ENCODE measurements around the gene ULBP1.
"Not testable (repeated sequence)": the region's sequence is repeated elsewhere in the genome, so short reads cannot be mapped to it uniquely, and the experiment has no call there.

ULBP1 gene

DNA sequence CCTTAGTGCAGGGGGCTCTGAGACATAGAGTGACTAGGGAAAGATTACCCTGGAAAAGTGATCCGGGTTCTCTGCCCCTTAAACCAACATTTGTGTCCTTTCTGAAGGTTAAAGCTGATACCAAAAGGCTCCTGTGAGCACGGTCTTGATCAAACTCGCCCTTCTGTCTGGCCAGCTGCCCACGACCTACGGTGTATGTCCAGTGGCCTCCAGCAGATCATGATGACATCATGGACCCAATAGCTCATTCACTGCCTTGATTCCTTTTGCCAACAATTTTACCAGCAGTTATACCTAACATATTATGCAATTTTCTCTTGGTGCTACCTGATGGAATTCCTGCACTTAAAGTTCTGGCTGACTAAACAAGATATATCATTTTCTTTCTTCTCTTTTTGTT, 15.1 kb upstream of the ULBP1 start:
- in situ Hi-C loops (cut with MboI; ENCODE audit: low sequenced_read_pairs), result loop anchor here (25.0 kb wide), 1 partner anchor 864 kb away; no protein-coding TSS in a partner anchor

DNA sequence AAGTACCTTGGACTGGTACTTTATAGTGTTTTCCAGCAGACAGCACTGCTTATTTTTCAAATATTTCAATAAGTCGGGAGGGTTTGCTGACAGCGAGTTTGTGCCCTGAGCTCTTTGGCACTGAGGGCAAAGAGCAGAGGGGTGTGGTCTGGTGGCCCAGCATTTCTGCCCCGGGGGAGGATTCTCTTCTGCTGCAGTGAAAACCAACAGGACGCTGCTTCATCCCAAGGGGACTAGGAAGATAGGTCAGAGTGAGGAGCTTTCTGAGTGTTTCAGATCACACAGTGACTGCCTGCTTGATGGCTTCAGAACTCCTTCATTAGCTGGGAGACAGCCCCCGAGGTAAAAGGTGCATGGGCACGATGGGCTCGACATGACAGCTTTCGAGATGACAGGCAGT, 13.3 kb upstream of the ULBP1 start:
- in situ Hi-C loops (cut with MboI; ENCODE audit: low sequenced_read_pairs), result no loop called here

DNA sequence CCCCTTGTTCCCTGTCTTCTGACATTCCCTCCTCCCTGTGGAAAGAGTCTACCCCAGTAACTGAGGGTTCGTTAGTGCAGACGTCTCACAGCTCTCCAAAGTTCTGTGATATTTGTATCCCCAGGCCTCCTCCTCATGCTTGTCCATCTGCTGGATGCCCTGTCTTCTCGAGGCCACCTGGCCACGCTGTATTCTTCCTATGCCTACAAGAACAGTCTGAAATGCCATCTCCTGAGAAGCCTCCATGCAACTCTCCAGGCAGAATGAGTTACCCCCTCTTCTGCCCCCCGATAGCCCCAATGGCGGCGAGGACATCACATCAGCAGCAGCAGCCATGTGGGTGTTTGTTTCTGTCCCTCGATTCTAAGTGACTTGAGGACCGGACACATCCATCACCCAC, 12.6 kb upstream of the ULBP1 start:
- in situ Hi-C loops (cut with MboI; ENCODE audit: low sequenced_read_pairs), result no loop called here

DNA sequence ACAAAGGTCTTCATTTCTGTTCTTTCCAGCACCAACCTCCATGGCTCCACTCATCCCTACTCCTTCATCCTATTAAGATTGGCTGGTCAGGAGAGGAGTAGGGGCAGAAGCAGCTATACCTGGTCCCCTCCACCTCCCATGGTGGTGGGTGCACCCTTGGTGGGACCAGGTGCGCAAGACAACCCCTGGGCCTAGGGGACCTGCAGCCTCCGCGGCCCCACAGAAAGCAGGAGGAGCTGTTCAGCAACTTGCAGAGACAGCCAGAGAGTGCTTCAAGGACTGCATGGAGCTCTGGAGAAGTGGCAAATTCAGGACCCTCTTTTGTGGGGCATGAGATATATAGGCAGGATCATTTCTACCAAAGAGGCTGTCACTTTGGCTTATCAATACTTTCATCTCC, 12.1 kb upstream of the ULBP1 start:
- in situ Hi-C loops (cut with MboI; ENCODE audit: low sequenced_read_pairs), result no loop called here

DNA sequence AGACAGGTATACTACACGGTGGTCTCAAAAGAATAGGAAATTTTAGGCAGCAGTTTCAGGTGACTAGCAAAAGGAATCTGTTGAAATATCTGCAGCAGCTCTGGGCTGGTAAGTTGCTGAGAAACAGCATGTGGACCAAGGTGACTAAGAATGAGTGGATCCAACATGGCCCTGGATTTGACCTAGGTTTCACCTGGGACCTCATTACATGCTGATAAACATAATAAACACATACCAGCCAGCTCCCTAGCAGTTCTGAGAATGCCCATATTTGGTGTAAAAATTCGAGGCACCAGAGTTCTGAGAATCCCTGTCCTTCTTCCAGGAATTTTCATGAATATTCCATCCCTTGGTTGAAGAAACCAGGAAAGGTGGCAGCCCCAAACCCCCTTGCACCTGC, 10.4 kb upstream of the ULBP1 start:
- in situ Hi-C loops (cut with MboI; ENCODE audit: low sequenced_read_pairs), result not testable (repeated sequence)

DNA sequence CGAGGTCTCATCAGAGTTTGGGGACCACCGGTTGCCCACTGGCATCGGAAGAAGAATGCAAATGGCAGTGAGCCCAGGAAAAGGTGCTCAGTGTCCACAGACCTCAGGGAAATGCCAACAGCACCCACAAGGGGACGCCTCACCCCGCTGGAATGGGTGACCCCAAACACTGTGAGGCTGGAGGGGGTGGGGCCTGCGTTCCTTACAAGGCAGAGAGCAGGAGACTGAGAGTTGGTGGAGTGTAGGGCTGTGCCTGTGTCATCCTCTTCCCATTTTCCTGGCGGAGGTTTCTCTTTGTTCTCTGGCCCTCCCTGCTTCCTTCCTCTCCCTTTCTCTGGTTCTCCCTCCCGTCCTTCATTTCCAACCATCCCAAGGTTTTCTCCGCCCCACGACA, 9.8 kb upstream of the ULBP1 start:
- in situ Hi-C loops (cut with MboI; ENCODE audit: low sequenced_read_pairs), result not testable (repeated sequence)

DNA sequence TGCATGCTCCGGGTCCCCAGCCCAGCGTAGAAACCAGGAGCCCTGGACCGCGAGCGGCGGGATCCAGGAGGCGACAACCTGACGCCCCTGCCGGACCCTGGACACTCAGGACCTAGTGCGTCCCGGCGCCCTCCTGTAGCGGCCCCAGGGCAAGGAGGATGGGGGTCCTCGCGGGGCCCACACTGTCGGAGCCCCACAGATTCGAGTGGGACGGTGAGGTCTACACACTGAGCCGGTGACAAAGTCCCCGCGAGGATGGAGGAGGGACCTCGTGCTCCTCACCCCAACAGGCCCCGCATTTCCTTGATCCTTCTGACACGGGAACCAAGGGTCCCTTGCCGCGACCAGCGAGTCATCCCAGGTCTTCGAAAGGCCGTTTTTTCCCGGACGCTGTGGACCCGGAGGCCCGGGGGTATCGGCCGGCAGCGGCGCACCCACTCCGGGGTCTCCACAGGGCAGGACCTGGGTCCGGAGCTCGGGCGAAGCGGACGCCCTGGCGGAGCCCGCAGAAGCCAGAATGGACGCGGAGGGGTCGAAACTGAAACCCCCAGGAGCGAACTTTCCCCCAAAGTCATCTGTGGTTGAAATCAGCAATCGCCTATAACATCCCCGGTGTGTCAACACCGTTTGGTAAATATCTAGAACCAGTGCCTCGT, 9.3 kb upstream of the ULBP1 start:
- in situ Hi-C loops (cut with MboI; ENCODE audit: low sequenced_read_pairs), result not testable (repeated sequence)

DNA sequence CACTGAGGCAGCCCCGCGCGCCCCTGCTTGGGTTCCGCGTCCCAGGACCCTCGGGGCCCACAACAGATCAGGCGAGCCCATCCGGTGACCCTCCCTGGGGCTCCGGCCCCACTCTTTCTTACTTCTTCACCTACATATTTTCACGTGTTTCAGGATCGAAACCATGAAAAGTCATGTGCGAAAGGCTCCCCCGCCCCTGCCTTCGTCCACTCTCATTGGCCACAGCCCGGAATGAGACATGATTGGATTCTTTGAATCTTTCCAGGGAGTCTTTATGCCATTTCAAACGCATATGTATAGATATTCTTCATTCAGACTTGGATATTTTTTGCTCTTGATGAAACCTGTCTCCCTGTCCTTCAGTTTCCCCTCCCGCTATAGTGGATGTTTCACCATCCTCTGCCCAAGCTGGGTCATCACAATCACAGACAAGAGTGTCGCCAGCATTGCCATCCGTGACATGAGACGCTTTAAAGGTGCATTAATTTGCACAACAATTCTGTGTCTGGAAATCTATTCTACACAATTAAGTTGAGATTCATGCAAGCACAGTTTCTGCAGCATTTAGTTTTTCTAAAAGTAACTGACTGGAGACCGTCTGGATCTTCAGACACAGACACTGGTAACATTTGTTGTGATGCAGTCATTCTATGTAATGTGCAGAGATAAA, 8.6 kb upstream of the ULBP1 start:
- in situ Hi-C loops (cut with MboI; ENCODE audit: low sequenced_read_pairs), result not testable (repeated sequence)

GRCh38 chr6:149955654-149956317, 8.0 kb upstream of the ULBP1 start:
- in situ Hi-C loops (cut with MboI; ENCODE audit: low sequenced_read_pairs), result not testable (repeated sequence)

DNA sequence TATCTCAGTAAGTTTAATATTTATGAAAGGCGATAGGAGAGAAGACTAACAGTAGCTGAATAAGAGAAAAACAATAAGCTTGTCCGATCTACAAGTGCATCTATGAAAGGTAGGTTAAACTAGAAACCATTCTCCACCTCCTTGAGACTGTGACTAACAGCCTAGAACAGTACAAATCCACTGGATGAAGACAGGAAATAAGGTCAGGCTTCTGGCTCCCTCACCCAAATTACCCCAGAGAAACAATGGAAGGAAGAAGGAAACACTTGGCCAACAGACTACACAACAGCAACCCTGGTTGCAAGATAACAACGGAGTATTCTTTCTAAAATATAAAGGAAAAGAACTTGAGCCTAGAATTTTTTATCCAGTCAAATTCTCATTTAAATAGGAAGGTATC, 5.6 kb upstream of the ULBP1 start:
- in situ Hi-C loops (cut with MboI; ENCODE audit: low sequenced_read_pairs), result not testable (repeated sequence)

- in situ Hi-C loops (cut with MboI; ENCODE audit: low sequenced_read_pairs), result not testable (repeated sequence)
Measured at GRCh38 chr6:149959806-149960205, 3.9 kb upstream of the ULBP1 start.

DNA sequence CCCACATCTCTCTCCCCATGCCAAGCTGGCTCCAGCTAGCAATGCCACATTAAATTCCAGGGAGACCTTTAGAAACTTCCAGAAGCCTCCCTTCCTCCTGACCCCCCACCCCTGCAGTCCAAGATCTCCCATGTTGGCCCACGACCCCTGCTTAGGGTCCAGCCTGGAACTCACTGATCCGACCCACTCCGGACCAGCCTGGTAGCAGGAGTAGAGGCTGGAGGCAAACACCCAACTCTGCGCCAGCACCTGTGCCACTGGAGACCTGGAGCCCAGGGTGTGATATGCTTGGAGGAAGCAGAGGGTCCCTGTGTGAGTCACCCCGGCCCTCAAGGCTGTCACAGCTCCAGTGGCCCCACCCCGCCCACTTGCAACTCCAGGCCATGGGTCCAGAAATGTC, 3.3 kb upstream of the ULBP1 start:
- in situ Hi-C loops (cut with MboI; ENCODE audit: low sequenced_read_pairs), result no loop called here

GRCh38 chr6:149961728-149962425, 1.9 kb upstream of the ULBP1 start:
- in situ Hi-C loops (cut with MboI; ENCODE audit: low sequenced_read_pairs), result no loop called here

DNA sequence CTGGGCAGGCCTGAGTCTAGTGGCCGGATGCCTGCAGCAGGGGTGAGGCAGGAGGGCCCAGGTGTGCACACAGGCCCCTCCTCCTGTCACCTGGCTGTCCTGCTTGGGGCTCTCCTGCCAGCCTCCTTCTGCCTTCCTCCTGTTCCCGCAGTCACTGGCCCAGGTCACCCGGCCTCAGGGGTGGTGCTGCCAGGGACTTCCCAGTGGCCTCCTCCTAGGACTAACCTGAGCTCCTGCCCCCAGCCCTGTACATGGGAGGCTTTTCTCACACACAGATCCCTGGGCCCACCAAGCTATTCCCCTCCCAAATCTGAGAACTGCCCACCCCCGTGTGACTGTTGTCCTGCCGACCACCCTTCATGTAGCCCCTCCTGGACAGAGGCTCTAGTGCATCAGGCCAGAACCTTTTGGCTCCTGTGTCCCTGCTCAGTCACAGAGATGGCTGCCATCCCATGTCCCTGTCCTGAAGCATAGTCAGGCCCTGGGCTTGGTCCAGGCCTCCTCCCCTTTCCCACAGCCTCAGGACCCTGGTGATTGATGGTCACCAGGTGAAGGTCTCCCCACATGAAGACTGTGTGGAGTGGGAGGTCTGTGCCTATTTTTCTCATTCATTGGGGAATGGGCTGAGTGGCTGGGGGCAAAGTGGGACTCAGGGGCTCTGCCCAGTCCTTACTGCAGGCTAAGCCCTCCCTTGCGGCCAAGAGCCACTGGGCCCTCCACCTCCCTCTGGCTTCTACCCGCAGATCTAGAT, 1.1 kb upstream of the ULBP1 start:
- in situ Hi-C loops (cut with MboI; ENCODE audit: low sequenced_read_pairs), result no loop called here

- in situ Hi-C loops (cut with MboI; ENCODE audit: low sequenced_read_pairs), result no loop called here
Measured at GRCh38 chr6:149963212-149963461, 606 bp upstream of the ULBP1 start.

DNA sequence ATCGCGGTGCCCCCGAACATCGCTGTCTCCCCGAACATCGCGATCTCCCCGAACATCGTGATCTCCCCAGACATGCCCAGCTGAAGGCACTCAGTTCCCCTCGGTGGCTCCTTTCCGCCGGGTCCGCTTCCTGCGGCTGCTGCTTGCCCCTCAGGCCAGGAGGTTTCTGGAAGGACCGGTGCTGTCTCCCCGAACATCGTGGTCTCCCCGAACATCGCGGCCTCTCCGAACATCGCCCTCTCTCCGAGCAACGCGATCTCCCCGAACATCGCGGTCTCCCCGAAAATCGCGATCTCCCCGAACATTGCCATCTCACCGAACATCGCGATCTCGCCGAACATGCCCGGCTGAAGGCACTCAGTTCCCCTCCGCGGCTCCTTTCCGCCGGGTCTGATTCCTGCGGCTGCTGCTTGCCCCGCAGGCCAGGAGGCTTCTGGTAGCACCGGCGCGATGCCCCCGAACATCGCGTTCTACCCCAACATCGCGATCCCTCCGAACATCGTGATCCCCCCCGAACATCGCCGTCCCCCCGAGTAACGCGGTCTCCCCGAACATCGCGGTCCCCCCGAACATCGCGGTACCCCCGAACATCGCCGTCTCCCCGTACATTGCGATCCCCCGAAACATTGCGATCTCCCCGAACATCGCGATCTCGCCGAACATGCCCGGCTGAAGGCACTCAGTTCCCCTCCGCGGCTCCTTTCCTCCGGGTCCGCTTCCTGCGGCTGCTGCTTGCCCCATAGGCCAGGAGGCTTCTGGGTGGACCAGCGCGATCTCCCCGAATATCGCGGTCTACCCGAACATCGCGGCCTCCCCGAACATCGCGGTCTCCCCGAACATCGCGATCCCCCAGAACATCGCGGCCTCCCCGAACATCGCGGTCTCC, 808 bp downstream of the ULBP1 start:
- in situ Hi-C loops (cut with MboI; ENCODE audit: low sequenced_read_pairs), result no loop called here

DNA sequence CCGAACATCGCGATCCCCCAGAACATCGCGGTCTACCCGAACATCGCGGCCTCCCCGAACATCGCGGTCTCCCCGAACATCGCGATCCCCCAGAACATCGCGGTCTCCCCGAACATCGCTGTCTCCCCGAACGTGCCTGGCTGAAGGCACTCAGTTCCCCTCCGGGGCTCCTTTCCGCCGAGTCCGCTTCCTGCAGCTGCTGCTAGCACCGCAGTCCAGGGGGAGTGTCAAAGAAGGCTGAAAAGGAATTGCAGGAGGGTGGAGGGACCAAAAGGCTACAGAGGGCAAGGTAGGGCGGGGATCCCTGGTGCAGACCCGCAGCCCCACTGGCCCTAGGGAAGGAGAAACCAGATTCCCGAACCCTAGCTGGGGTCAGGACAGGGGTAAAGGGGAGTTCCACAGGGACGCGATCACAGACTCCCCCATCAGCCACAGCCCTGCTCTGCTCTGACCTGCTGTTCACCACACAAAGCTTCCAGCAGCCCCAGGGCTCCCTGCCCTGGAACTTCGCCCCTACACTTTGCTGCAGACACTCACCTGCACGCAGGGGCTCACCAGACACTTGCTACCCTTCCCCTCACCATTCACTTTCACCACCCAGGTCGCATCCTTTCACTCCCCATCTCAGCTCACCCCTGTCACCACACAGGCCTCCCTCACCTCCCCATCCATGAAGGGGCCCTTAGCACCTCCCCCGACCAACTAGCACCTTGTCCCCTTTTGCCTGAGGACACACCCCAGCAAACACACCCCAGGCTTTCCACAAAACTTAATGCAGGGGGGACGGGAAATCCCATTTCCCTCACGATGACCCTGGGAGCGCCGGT, 1.7 kb downstream of the ULBP1 start:
- in situ Hi-C loops (cut with MboI; ENCODE audit: low sequenced_read_pairs), result no loop called here

GRCh38 chr6:149966319-149966718, 2.6 kb downstream of the ULBP1 start:
- in situ Hi-C loops (cut with MboI; ENCODE audit: low sequenced_read_pairs), result not testable (repeated sequence)

GRCh38 chr6:149967591-149967990, 3.8 kb downstream of the ULBP1 start:
- in situ Hi-C loops (cut with MboI; ENCODE audit: low sequenced_read_pairs), result no loop called here

All from HL-60/S4 treated with retinoic acid at 250 ng/mL for 4 days and 3 days (cell line).